Ascending aorta (tissue), 2 donors: Measurements from ENCODE around the gene KCNQ1. TPM values are rescaled to one million over a fixed set of nuclear protein-coding genes. Genes with fewer than 3 reads are reported as not detected.

Source experiments
- DNase-seq, 2 donors: peaks; one replicate each; pipeline ENCODE4 v3.0.0-alpha.2; 2019; ENCODE audit warnings: low spot score in 2 of 2
- H3K27ac ChIP-seq, 2 donors: fragments of 200-600 bp; sonication (generic); one replicate each; pipeline ENCODE4 v1.5.1; 2016 to 2017; ENCODE audit warnings: mild to moderate bottlenecking in 1 of 2
- H3K27me3 ChIP-seq: fragments of 200-600 bp; sonication (generic); one replicate; pipeline ENCODE4 v1.5.1; 2017
- H3K36me3 ChIP-seq, 2 donors: fragments of 200-600 bp; sonication (generic); one replicate each; pipeline ENCODE4 v1.5.1; 2016
- H3K4me1 ChIP-seq, 2 donors: fragments of 200-600 bp; sonication (generic); one replicate each; pipeline ENCODE4 v1.5.1; 2016 to 2017; ENCODE audit warnings: mild to moderate bottlenecking in 1 of 2
- H3K4me3 ChIP-seq, 2 donors: fragments of 200-600 bp; sonication (generic); one replicate each; pipeline ENCODE4 v1.5.1; 2016 to 2017; ENCODE audit warnings: mild to moderate bottlenecking in 1 of 2
- H3K9me3 ChIP-seq, 2 donors: fragments of 200-600 bp; sonication (generic); one replicate each; pipeline ENCODE4 v1.5.1; 2016
- intact Hi-C: fragments of 100-400 bp; cut with DNase I; formaldehyde crosslinking; loops from one replicate; pipeline ENCODE4 v1.15.1; 2023
- total RNA-seq: library from RNA; depleted of rRNA; stranded (reverse); fragments of >200 nt; gene quantifications from one replicate; pipeline ENCODE4 v1.1.0, GENCODE V29; 2016
- TF ChIP-seq, protein P1 (sequence below), 3 experiments: fragments of 200-600 bp in 2 of 3; fragments of 450-650 bp in 1 of 3; sonication (generic) in 2 of 3; IDR thresholded peaks; one replicate each; pipeline ENCODE4 v1.5.1; 2016 to 2019; ENCODE audit warnings: antibody characterized with exemption in 3 of 3, mild to moderate bottlenecking in 1 of 3, moderate library complexity in 1 of 3

The KCNQ1 gene
- total RNA-seq, 1 donor from 2014 or later: 2.3 TPM

- TF ChIP-seq, protein P1, sequence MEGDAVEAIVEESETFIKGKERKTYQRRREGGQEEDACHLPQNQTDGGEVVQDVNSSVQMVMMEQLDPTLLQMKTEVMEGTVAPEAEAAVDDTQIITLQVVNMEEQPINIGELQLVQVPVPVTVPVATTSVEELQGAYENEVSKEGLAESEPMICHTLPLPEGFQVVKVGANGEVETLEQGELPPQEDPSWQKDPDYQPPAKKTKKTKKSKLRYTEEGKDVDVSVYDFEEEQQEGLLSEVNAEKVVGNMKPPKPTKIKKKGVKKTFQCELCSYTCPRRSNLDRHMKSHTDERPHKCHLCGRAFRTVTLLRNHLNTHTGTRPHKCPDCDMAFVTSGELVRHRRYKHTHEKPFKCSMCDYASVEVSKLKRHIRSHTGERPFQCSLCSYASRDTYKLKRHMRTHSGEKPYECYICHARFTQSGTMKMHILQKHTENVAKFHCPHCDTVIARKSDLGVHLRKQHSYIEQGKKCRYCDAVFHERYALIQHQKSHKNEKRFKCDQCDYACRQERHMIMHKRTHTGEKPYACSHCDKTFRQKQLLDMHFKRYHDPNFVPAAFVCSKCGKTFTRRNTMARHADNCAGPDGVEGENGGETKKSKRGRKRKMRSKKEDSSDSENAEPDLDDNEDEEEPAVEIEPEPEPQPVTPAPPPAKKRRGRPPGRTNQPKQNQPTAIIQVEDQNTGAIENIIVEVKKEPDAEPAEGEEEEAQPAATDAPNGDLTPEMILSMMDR (IDR thresholded peaks at IDR 0.05): no peak
- intact Hi-C loops: no loop called here
- no peak for DNase-seq
- Histone ChIP-seq H3K4me3 (no peak overlapping the region), H3K4me1 (peaks cover 0 to 3% of the 10 kb centered on the region in 2 donors), H3K27me3 (no peaks in the 10 kb centered on the region), H3K9me3 (no peaks in the 10 kb centered on the region), H3K27ac (no peak overlapping the region), H3K36me3 (no peaks in the 10 kb centered on the region)
Measured at GRCh38 chr11:2424811-2425495, 19.9 kb upstream of the KCNQ1 start.

GRCh38 chr11:2425506-2425905 is 19.3 kb upstream of the KCNQ1 start:
- no peak overlapping the region for H3K4me3 ChIP-seq
- no peak overlapping the region for H3K27ac ChIP-seq
- no peaks in the 10 kb centered on the region for H3K36me3 ChIP-seq
- no peak for DNase-seq
- H3K9me3 ChIP-seq: no peaks in the 10 kb centered on the region
- TF ChIP-seq, protein P1 (IDR thresholded peaks at IDR 0.05): no peak
- H3K4me1 ChIP-seq: peaks cover 0 to 1% of the 10 kb centered on the region in 2 donors
- H3K27me3 ChIP-seq: no peaks in the 10 kb centered on the region
- intact Hi-C loops: no loop called here

DNA sequence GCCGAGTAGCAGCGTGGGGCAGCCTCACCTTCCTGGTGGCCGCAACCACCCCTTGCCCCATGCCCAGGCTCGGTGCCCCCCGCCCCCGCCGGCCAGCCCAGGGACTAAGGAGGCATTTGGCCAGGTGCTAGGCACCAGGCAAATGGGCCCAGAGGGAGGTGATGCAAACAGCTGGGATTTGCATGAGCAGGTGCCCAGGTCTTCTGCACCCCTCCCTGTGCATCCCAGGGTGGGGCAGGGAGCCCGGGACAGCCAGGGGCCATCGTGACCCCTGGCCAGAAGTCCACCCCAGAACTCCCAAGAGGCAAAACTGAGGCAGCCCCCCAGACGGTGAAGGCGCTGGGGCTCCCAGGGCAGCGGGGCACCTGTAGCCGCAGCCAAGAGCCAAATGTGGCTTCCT is 18.6 kb upstream of the KCNQ1 start:
- Histone ChIP-seq H3K4me3 (no peak overlapping the region), H3K4me1 (no peaks in the 10 kb centered on the region), H3K27ac (no peak overlapping the region), H3K9me3 (no peaks in the 10 kb centered on the region), H3K36me3 (no peaks in the 10 kb centered on the region), H3K27me3 (no peaks in the 10 kb centered on the region)
- TF ChIP-seq, protein P1 (IDR thresholded peaks at IDR 0.05): no peak
- intact Hi-C loops: no loop called here
- no peak for DNase-seq

GRCh38 chr11:2426826-2427521 is 17.8 kb upstream of the KCNQ1 start:
- no peak for DNase-seq
- Histone ChIP-seq H3K36me3 (no peaks in the 10 kb centered on the region), H3K27ac (no peak overlapping the region), H3K4me1 (no peaks in the 10 kb centered on the region), H3K27me3 (no peaks in the 10 kb centered on the region), H3K9me3 (no peaks in the 10 kb centered on the region), H3K4me3 (no peak overlapping the region)
- intact Hi-C loops: no loop called here
- TF ChIP-seq, protein P1 (IDR thresholded peaks at IDR 0.05): no peak

GRCh38 chr11:2427721-2428321 is 17.0 kb upstream of the KCNQ1 start:
- DNase-seq: no peak
- TF ChIP-seq, protein P1 (IDR thresholded peaks at IDR 0.05): no peak
- intact Hi-C loops: no loop called here
- H3K4me3 ChIP-seq: no peak overlapping the region
- no peaks in the 10 kb centered on the region for H3K9me3 ChIP-seq
- H3K4me1 ChIP-seq: no peaks in the 10 kb centered on the region
- H3K36me3 ChIP-seq: no peaks in the 10 kb centered on the region
- H3K27me3 ChIP-seq: no peaks in the 10 kb centered on the region
- no peak overlapping the region for H3K27ac ChIP-seq
